ENCODE measurements around the gene CYSTM1.

DNA sequence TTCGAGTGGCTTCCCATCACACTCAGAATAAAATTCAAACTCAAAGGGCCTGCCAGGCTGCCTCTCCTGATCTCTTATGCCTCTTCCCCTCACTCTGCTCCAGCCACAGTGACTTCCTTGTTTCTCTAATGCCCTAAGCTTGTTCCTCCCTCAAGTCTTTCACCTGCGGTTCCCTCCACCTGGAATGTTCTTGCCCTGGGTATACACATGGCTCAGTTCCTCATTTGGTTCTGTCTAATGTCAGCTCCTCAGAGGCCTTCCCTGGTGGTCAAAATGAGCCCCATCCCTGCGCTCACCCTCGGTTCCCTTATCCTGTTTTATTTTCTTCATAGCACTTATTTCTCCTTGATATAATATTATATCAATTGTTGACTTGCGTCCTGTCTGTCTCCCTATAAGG lies 12.7 kb upstream of the CYSTM1 start:
- TF ChIP-seq, protein P1, sequence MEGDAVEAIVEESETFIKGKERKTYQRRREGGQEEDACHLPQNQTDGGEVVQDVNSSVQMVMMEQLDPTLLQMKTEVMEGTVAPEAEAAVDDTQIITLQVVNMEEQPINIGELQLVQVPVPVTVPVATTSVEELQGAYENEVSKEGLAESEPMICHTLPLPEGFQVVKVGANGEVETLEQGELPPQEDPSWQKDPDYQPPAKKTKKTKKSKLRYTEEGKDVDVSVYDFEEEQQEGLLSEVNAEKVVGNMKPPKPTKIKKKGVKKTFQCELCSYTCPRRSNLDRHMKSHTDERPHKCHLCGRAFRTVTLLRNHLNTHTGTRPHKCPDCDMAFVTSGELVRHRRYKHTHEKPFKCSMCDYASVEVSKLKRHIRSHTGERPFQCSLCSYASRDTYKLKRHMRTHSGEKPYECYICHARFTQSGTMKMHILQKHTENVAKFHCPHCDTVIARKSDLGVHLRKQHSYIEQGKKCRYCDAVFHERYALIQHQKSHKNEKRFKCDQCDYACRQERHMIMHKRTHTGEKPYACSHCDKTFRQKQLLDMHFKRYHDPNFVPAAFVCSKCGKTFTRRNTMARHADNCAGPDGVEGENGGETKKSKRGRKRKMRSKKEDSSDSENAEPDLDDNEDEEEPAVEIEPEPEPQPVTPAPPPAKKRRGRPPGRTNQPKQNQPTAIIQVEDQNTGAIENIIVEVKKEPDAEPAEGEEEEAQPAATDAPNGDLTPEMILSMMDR (conservative IDR thresholded peaks at IDR 0.05; ENCODE audit: low read length), result no peak
- TF ChIP-seq EZH2phosphoT487 (IDR thresholded peaks at IDR 0.05; ENCODE audit: borderline replicate concordance, low read depth, low read length), result no peak
